Muscle layer of colon (tissue), 2 donors: ENCODE measurements around the gene ARMC5.

ENCODE experiments used
- H3K27ac ChIP-seq: one replicate; pipeline ENCODE4 v1.7.0; 2013; ENCODE audit warnings: low read depth, mild to moderate bottlenecking, low read length, moderate library complexity
- H3K27me3 ChIP-seq, 2 donors: one replicate each; pipeline ENCODE4 v1.7.0; 2013; ENCODE audit warnings: low read length in 2 of 2, mild to moderate bottlenecking in 2 of 2; ENCODE audit not compliant: insufficient read depth in 2 of 2, control insufficient read depth in 1 of 2
- H3K36me3 ChIP-seq: one replicate; pipeline ENCODE4 v1.7.0; 2013; ENCODE audit warnings: mild to moderate bottlenecking, low read length; ENCODE audit not compliant: insufficient read depth
- H3K4me1 ChIP-seq: one replicate; pipeline ENCODE4 v1.7.0; 2013; ENCODE audit warnings: mild to moderate bottlenecking, low read length; ENCODE audit not compliant: insufficient read depth
- H3K4me3 ChIP-seq, 2 donors: one replicate each; pipeline ENCODE4 v1.7.0; 2013; ENCODE audit warnings: low read length in 2 of 2, low read depth in 1 of 2, mild to moderate bottlenecking in 1 of 2, moderate library complexity in 1 of 2
- H3K9ac ChIP-seq: one replicate; pipeline ENCODE4 v1.7.0; 2013; ENCODE audit warnings: low read length
- H3K9me3 ChIP-seq: one replicate; pipeline ENCODE4 v1.7.0; 2013; ENCODE audit warnings: mild to moderate bottlenecking, low read length
- donor health status: abdominal sarcoma.
- donor health status: Adenocarcinoma of cecum.

ARMC5 gene

DNA sequence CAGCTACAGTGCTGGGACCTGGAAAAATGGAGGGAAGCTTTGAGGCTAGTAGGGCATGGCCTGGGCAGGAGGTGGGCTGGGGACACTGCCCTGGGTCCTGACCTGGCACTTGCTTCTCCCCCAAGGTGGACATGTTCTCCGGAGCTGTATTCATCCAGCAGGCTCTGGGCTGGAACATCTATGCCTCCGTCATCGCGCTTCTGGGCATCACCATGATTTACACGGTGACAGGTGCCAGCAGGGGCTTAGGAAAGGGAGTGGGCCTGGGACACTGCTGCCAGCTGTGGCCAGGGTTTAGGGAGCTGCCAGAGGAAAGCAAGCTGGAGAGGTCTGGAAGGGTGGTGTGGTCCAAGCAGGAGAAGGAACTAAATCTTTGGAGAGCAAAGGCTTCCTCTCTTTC, 26.7 kb downstream of the ARMC5 start:
- no peaks in the 10 kb centered on the region for H3K9me3 ChIP-seq
- H3K4me3 ChIP-seq = no peak overlapping the region
- H3K27me3 ChIP-seq = peaks cover 9 to 29% of the 10 kb centered on the region in 2 donors
- no peak overlapping the region for H3K9ac ChIP-seq
- H3K4me1 ChIP-seq = peaks cover 17% of the 10 kb centered on the region
- no peak overlapping the region for H3K27ac ChIP-seq
- peaks cover 11% of the 10 kb centered on the region for H3K36me3 ChIP-seq

DNA sequence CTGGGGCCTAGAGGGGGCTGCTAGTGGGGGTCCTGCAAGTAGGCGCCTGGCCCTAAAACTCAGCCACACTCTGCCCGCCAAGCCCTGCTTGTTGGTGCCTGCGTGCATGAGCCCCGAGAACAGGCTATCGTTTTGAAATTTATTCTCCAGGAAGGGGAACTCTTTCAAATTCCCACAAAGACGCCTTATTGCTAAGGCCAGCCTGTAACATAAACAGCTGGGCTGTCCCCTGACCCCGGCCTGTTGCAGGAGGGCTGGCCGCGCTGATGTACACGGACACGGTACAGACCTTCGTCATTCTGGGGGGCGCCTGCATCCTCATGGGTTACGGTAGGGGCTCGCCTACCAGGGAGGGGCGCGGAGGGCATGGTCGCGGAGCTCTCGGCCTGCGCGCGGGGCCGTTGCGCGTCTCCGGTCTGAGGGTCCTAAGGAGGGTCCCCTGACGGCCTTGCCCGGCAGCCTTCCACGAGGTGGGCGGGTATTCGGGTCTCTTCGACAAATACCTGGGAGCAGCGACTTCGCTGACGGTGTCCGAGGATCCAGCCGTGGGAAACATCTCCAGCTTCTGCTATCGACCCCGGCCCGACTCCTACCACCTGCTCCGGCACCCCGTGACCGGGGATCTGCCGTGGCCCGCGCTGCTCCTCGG, 27.9 kb downstream of the ARMC5 start:
- Histone ChIP-seq H3K9ac (no peak overlapping the region), H3K27me3 (peaks cover 9 to 29% of the 10 kb centered on the region in 2 donors), H3K4me3 (peak overlapping the region; percentile 33 to 58), H3K9me3 (no peaks in the 10 kb centered on the region), H3K27ac (no peak overlapping the region), H3K36me3 (peaks cover 18% of the 10 kb centered on the region), H3K4me1 (peaks cover 14% of the 10 kb centered on the region)

- Histone ChIP-seq H3K4me3 (peak overlapping the region; percentile 33 to 58), H3K27me3 (peaks cover 9 to 29% of the 10 kb centered on the region in 2 donors), H3K36me3 (peaks cover 25% of the 10 kb centered on the region), H3K9ac (no peak overlapping the region), H3K9me3 (no peaks in the 10 kb centered on the region), H3K27ac (no peak overlapping the region), H3K4me1 (peaks cover 14% of the 10 kb centered on the region)
These were observed 28.6 kb downstream of the ARMC5 start for GRCh38 chr16:31487720-31488467.

DNA sequence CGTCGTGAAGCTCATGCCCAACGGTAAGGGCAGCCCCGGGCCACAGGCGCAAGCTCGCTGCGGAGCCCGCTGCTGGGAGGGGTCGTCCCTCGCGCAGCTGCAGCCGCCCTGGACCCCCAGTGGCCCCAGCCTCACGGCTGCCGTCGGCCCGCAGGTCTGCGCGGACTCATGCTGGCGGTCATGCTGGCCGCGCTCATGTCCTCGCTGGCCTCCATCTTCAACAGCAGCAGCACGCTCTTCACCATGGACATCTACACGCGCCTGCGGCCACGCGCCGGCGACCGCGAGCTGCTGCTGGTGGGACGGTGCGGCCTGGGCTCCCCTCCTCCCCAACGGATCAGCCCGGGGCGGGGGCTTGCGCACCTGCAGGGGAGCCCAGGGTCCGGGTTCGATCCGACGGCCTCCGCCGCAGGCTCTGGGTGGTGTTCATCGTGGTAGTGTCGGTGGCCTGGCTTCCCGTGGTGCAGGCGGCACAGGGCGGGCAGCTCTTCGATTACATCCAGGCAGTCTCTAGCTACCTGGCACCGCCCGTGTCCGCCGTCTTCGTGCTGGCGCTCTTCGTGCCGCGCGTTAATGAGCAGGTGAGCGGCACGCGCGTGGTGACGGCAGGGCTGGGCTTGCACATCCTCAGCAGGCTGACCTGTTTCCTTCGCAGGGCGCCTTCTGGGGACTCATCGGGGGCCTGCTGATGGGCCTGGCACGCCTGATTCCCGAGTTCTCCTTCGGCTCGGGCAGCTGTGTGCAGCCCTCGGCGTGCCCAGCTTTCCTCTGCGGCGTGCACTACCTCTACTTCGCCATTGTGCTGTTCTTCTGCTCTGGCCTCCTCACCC, 29.4 kb downstream of the ARMC5 start:
- no peaks in the 10 kb centered on the region for H3K9me3 ChIP-seq
- H3K4me3 ChIP-seq = peak overlapping the region; percentile 33 to 58
- peaks cover 33% of the 10 kb centered on the region for H3K36me3 ChIP-seq
- peaks cover 9 to 29% of the 10 kb centered on the region in 2 donors for H3K27me3 ChIP-seq
- H3K27ac ChIP-seq = no peak overlapping the region
- H3K4me1 ChIP-seq = peaks cover 14% of the 10 kb centered on the region
- H3K9ac ChIP-seq = no peak overlapping the region

- Histone ChIP-seq H3K9ac (no peak overlapping the region), H3K27me3 (peaks cover 9 to 29% of the 10 kb centered on the region in 2 donors), H3K4me3 (no peak overlapping the region), H3K4me1 (peaks cover 14% of the 10 kb centered on the region), H3K27ac (no peak overlapping the region), H3K9me3 (no peaks in the 10 kb centered on the region), H3K36me3 (peaks cover 36% of the 10 kb centered on the region)
These were observed 29.9 kb downstream of the ARMC5 start for GRCh38 chr16:31489298-31489564.

DNA sequence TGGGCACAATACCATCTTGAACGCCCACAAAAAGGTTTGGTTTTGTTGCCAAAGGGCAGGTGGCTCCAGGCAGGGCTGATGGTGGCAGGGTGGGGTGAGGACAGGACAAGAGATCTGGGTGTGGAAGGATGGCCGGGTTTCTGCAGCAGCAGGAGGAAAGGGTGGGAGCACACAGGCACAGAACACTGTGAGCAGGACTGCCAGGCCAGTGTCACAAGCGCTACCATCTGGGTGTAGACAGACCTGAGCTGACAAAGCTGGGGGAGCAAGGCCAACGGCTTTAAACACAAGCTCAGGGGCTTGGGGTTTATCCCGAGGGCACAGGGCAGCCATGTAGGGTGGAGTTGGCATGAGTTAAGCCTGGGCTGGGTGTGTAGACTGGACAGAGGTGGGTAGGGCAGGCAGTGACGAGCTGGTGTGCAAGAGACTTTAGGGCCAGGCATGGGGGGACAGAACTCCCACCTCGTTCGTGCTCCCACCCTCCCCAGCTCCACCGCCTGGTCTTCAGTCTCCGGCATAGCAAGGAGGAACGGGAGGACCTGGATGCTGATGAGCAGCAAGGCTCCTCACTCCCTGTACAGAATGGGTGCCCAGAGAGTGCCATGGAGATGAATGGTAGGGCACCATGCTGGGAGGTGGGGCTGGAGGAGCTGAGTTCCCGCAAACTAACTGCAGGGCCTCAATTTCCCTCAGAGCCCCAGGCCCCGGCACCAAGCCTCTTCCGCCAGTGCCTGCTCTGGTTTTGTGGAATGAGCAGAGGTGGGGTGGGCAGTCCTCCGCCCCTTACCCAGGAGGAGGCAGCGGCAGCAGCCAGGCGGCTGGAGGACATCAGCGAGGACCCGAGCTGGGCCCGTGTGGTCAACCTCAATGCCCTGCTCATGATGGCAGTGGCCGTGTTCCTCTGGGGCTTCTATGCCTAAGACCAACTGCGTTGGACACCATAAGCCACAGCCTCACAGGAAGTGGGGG, 30.6 kb downstream of the ARMC5 start:
- H3K4me1 ChIP-seq = peaks cover 14% of the 10 kb centered on the region
- H3K9ac ChIP-seq = no peak overlapping the region
- peaks cover 43% of the 10 kb centered on the region for H3K36me3 ChIP-seq
- H3K9me3 ChIP-seq = no peaks in the 10 kb centered on the region
- peaks cover 6 to 29% of the 10 kb centered on the region in 2 donors for H3K27me3 ChIP-seq
- no peak overlapping the region for H3K4me3 ChIP-seq
- no peak overlapping the region for H3K27ac ChIP-seq

DNA sequence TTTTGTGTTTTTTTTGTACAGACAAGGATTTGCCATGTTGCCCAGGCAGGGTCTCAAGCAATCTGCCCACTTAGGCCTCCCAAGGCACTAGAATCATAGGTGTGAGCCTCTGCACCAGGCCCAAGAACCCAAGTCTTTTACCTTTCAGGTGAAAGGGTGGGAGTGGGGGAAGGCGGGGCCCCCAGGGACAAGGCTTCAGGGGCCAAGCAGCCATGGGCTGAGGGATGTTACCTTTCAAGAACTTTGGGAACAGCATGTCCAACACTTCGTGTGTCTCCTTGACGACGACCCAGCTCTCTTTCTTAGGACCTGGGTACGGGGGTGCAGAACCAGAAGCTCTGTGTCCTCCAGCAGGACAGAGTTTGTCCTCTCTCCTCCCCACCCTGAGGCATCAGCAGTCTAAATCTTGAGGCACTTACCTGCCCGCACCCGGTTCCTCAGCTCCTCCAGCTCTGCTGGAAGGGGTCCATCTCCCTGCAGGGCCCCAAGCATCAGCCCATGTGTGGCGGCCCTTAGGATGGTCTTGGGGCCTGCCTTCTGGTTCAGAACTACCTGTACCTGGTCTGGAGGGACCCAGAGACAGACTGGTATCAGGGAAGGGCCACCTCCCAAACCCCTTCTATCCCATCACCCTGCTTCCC, 32.6 kb downstream of the ARMC5 start:
- Histone ChIP-seq H3K36me3 (peaks cover 63% of the 10 kb centered on the region), H3K9me3 (no peaks in the 10 kb centered on the region), H3K27ac (no peak overlapping the region), H3K4me1 (peaks cover 14% of the 10 kb centered on the region), H3K9ac (no peak overlapping the region), H3K27me3 (peaks cover 0 to 18% of the 10 kb centered on the region in 2 donors), H3K4me3 (no peak overlapping the region)

- peaks cover 0 to 2% of the 10 kb centered on the region in 2 donors for H3K27me3 ChIP-seq
- no peaks in the 10 kb centered on the region for H3K4me1 ChIP-seq
- H3K36me3 ChIP-seq = peaks cover 79% of the 10 kb centered on the region
- no peak overlapping the region for H3K9ac ChIP-seq
- no peak overlapping the region for H3K27ac ChIP-seq
- no peak overlapping the region for H3K4me3 ChIP-seq
- no peaks in the 10 kb centered on the region for H3K9me3 ChIP-seq
These were observed 34.3 kb downstream of the ARMC5 start for GRCh38 chr16:31493506-31494125.

- Histone ChIP-seq H3K4me3 (no peak overlapping the region), H3K36me3 (peaks cover 86% of the 10 kb centered on the region), H3K9ac (no peak overlapping the region), H3K27ac (no peak overlapping the region), H3K9me3 (no peaks in the 10 kb centered on the region), H3K27me3 (no peaks in the 10 kb centered on the region), H3K4me1 (no peaks in the 10 kb centered on the region)
These were observed 37.4 kb downstream of the ARMC5 start for GRCh38 chr16:31496670-31497069.

DNA sequence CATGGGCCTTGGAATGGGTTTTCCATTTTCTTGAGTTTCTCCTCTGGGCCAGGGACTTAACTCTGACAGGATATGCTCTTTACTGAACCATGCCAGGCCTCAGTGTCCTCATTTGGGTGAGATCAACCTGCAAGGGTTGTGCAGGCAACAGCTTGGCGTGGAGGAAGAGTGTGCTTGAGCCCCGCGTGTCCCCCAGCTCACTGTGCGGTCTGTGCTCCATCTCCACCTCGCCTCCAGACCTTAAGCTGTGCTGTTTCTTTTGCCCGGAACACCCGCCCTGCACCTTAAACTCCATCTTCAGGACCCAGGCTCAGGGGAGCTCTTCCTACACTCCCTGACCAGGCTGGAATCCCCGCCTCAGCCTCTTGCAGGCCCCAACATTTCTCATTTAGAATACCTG, 39.2 kb downstream of the ARMC5 start:
- no peak overlapping the region for H3K27ac ChIP-seq
- H3K4me1 ChIP-seq = no peaks in the 10 kb centered on the region
- no peak overlapping the region for H3K4me3 ChIP-seq
- peaks cover 68% of the 10 kb centered on the region for H3K36me3 ChIP-seq
- no peaks in the 10 kb centered on the region for H3K27me3 ChIP-seq
- no peak overlapping the region for H3K9ac ChIP-seq
- no peaks in the 10 kb centered on the region for H3K9me3 ChIP-seq
